Skin of body (tissue), 2 donors: ENCODE measurements around the gene RFXAP. TPM values are rescaled to one million over a fixed set of nuclear protein-coding genes. Genes with fewer than 3 reads are reported as not detected.

Experiments
- DNase-seq: peaks from one replicate; lab custom pipeline; 2025; lab: John Stamatoyannopoulos, UW
- total RNA-seq: library from RNA; depleted of rRNA; stranded (reverse); fragments of >200 nt; gene quantifications from one replicate; pipeline ENCODE4 v1.2.3, GENCODE V29; 2014

Gene RFXAP
- total RNA-seq, 1 donor from 2014 or later = 4.3 TPM

GRCh38 chr13:36866232-36866631 lies 47.2 kb downstream of the RFXAP start:
- no peak for DNase-seq

- DNase-seq = no peak
Measured at GRCh38 chr13:36870050-36870692, 51.1 kb downstream of the RFXAP start.

GRCh38 chr13:36872621-36873020 lies 53.6 kb downstream of the RFXAP start:
- DNase-seq = no peak

- no peak for DNase-seq
Measured at GRCh38 chr13:36875431-36875830, 56.4 kb downstream of the RFXAP start.

- DNase-seq = no peak
Measured at GRCh38 chr13:36875961-36876360, 56.9 kb downstream of the RFXAP start.

Other genes with a start within 250 kb of the RFXAP start
- 0.20 TPM for gene SERTM1, start 145.2 kb upstream of the RFXAP start, total RNA-seq
- 11.2 TPM for gene SMAD9, start 101.0 kb downstream of the RFXAP start, total RNA-seq
- 32.6 TPM for gene ALG5, start 180.1 kb downstream of the RFXAP start, total RNA-seq
- 41.8 TPM for gene EXOSC8, start 181.6 kb downstream of the RFXAP start, total RNA-seq
- gene SUPT20H, start 240.5 kb downstream of the RFXAP start, total RNA-seq = 57.9 TPM